ENCODE measurements around the gene ECHDC1.

DNA sequence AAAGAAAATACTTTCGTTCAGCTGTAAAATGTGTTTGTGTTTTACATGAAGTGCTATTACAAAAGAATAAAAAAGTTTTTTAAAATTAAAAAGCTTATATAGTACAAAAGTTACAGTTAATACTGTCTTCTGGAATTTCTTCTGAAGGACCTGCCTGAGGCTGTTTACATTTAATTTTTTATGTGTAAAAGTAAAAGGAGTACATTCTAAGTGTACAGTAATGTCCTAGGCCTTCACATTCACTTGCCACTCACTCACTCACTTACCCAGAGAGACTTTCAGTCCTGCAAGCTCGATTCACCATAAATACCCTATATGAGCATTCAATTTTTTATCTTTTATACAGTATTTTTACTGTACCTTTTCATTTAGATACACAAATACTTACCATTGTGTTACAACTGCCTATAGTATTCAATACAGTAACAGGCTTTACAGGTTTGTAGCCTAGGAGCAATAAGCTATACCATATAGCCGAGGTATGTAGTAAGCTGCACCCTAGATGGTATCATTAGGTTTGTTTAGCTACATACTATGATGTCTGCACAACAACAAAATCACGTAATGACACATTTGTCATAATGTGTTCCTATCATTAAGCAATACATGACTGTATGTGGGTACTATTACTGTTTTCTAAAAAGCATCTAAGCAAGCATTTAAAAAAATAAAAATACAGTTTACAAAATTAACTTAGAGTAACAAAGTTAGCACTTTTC is 43.7 kb downstream of the ECHDC1 start:
- TF ChIP-seq, protein P1, sequence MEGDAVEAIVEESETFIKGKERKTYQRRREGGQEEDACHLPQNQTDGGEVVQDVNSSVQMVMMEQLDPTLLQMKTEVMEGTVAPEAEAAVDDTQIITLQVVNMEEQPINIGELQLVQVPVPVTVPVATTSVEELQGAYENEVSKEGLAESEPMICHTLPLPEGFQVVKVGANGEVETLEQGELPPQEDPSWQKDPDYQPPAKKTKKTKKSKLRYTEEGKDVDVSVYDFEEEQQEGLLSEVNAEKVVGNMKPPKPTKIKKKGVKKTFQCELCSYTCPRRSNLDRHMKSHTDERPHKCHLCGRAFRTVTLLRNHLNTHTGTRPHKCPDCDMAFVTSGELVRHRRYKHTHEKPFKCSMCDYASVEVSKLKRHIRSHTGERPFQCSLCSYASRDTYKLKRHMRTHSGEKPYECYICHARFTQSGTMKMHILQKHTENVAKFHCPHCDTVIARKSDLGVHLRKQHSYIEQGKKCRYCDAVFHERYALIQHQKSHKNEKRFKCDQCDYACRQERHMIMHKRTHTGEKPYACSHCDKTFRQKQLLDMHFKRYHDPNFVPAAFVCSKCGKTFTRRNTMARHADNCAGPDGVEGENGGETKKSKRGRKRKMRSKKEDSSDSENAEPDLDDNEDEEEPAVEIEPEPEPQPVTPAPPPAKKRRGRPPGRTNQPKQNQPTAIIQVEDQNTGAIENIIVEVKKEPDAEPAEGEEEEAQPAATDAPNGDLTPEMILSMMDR (conservative IDR thresholded peaks at IDR 0.05; ENCODE audit: low read depth, low read length): no peak
- TF ChIP-seq POLR2A (IDR thresholded peaks at IDR 0.05; ENCODE audit: low read depth, low read length) (no peak), MXI1 (IDR thresholded peaks at IDR 0.05; ENCODE audit: borderline replicate concordance, low read depth, low read length) (no peak)
- TF ChIP-seq, protein P2, sequence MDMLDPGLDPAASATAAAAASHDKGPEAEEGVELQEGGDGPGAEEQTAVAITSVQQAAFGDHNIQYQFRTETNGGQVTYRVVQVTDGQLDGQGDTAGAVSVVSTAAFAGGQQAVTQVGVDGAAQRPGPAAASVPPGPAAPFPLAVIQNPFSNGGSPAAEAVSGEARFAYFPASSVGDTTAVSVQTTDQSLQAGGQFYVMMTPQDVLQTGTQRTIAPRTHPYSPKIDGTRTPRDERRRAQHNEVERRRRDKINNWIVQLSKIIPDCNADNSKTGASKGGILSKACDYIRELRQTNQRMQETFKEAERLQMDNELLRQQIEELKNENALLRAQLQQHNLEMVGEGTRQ (IDR thresholded peaks at IDR 0.05; ENCODE audit: low read depth, low read length): no peak

All from IMR-90 (cell line).